GM12878 (cell line): ENCODE results near the gene DDR1. TPM values are rescaled to one million over a fixed set of nuclear protein-coding genes. Genes with fewer than 3 reads are reported as not detected.

ENCODE experiments used
- ATAC-seq: fragments of 200-7000 bp; cut with Tn5 transposase; 3 replicates; pipeline ENCODE4 v1.9.1; 2020; ENCODE audit warnings: mild to moderate bottlenecking, moderate library complexity
- BruUV-seq: library from RNA; stranded (reverse); fragments of 400-500 nt; replicated peaks from 2 replicates; lab custom pipeline; 2021; lab: Mats Ljungman, UMichigan
- CTCF ChIA-PET: fragments of 300-600 bp; sonication (Branson Sonifier 250); formaldehyde crosslinking; extraction: SDS; loops from one replicate; lab custom pipeline; 2021; ENCODE audit warnings: inconsistent platforms; lab: Yijun Ruan, JAX
- POLR2A ChIA-PET: fragments of 350-600 bp; formaldehyde crosslinking; extraction: SDS; loops from one replicate; lab custom pipeline; 2021; ENCODE audit warnings: inconsistent platforms; lab: Charles Lee
- RAD21 ChIA-PET: fragments of 300-600 bp; sonication (Branson Sonifier 250); formaldehyde crosslinking; loops from one replicate; lab custom pipeline; 2023; ENCODE audit warnings: antibody characterized with exemption; ENCODE audit not compliant: unreplicated experiment; lab: Charles Lee
- SMC1A ChIA-PET: fragments of 300-600 bp; sonication (Branson Sonifier 250); formaldehyde crosslinking; loops from one replicate; lab custom pipeline; 2023; ENCODE audit not compliant: unreplicated experiment, uncharacterized antibody; lab: Charles Lee
- DNase-seq: peaks from one replicate; pipeline ENCODE4 v3.0.0-alpha.2; 2011; ENCODE audit warnings: low read depth, low spot score
- FAIRE-seq: peaks from 3 replicates; lab custom pipeline; 2011; peaks lifted over from hg19 to GRCh38; lab: Jason Lieb, UNC
- H2AFZ ChIP-seq: 2 replicates; pipeline ENCODE4 v1.6.0; 2011; ENCODE audit warnings: low read depth, low read length, control low read depth; ENCODE audit not compliant: control insufficient read depth
- H3K27ac ChIP-seq: 2 replicates; pipeline ENCODE4 v1.5.1; 2011; ENCODE audit warnings: control low read depth; ENCODE audit not compliant: control insufficient read depth, insufficient read depth
- H3K27me3 ChIP-seq, 2 experiments: replicated peaks in 1 of 2; 2 replicates each; pipeline versions ENCODE4 v1.6.0 to v1.6.1; 2011; ENCODE audit warnings: low read length in 1 of 2; ENCODE audit not compliant: control insufficient read depth in 2 of 2, insufficient read depth in 2 of 2
- H3K36me3 ChIP-seq, 2 experiments: 2 replicates each; pipeline ENCODE4 v1.5.1; 2011; ENCODE audit warnings: low read length in 1 of 2; ENCODE audit not compliant: control insufficient read depth in 2 of 2, insufficient read depth in 2 of 2
- H3K4me1 ChIP-seq: 2 replicates; pipeline ENCODE4 v1.6.1; 2011; ENCODE audit warnings: mild to moderate bottlenecking, low read length, moderate library complexity, mixed read lengths; ENCODE audit not compliant: control insufficient read depth, insufficient read depth
- H3K4me2 ChIP-seq: 2 replicates; pipeline ENCODE4 v1.6.0; 2011; ENCODE audit warnings: control low read depth; ENCODE audit not compliant: control insufficient read depth, insufficient read depth
- H3K4me3 ChIP-seq: fragments of 200-600 bp; sonication (generic); 2 replicates; pipeline ENCODE4 v1.5.1; 2016
- H3K79me2 ChIP-seq: 2 replicates; pipeline ENCODE4 v1.6.0; 2011; ENCODE audit warnings: low read length; ENCODE audit not compliant: control insufficient read depth, insufficient read depth
- H3K9ac ChIP-seq: 2 replicates; pipeline ENCODE4 v1.8.0; 2011; ENCODE audit warnings: low read length, control low read depth, mixed read lengths; ENCODE audit not compliant: control insufficient read depth, insufficient read depth
- H3K9me3 ChIP-seq: replicated peaks from 3 replicates; pipeline ENCODE4 v1.5.1; 2011; ENCODE audit warnings: mild to moderate bottlenecking, low read length; ENCODE audit not compliant: control insufficient read depth, insufficient read depth
- H4K20me1 ChIP-seq: 2 replicates; pipeline ENCODE4 v1.6.0; 2011; ENCODE audit not compliant: control insufficient read depth, insufficient read depth
- ASH2L ChIP-seq: fragments of 300-600, 200-600 bp; sonication (generic); IDR thresholded peaks from 2 replicates; pipeline ENCODE4 v1.6.1; 2017; ENCODE audit warnings: low read depth, mild to moderate bottlenecking, borderline replicate concordance
- BCL11A ChIP-seq: IDR thresholded peaks from 2 replicates; pipeline ENCODE4 v1.6.1; 2011; ENCODE audit warnings: low read depth, low read length
- CHD2 ChIP-seq: IDR thresholded peaks from 2 replicates; pipeline ENCODE4 v1.6.1; 2011; ENCODE audit warnings: low read depth, low read length, improper control_type of control experiment, borderline replicate concordance
- E2F8 ChIP-seq: fragments of 450-650 bp; IDR thresholded peaks from 2 replicates; pipeline ENCODE4 v1.6.1; 2018; ENCODE audit warnings: mild to moderate bottlenecking, low read depth, moderate library complexity; ENCODE audit not compliant: partially characterized antibody
- EZH2 ChIP-seq: IDR thresholded peaks from 2 replicates; pipeline ENCODE4 v1.6.1; 2012; ENCODE audit warnings: low read depth, mild to moderate bottlenecking, control low read depth, inconsistent platforms, low read length, borderline replicate concordance; ENCODE audit not compliant: control insufficient read depth
- KAT2A ChIP-seq: conservative IDR thresholded peaks from 2 replicates; pipeline ENCODE4 v1.6.1; 2011; ENCODE audit warnings: low read depth, low read length; ENCODE audit not compliant: control insufficient read depth
- MYB ChIP-seq: fragments of 150-350 bp; IDR thresholded peaks from 2 replicates; pipeline ENCODE4 v1.6.1; 2014; ENCODE audit warnings: mild to moderate bottlenecking, low read depth, low read length, borderline replicate concordance
- NBN ChIP-seq: fragments of 450-650 bp; IDR thresholded peaks from 2 replicates; pipeline ENCODE4 v1.6.1; 2016
- PBX3 ChIP-seq: IDR thresholded peaks from 2 replicates; pipeline ENCODE4 v1.6.1; 2011; ENCODE audit warnings: mild to moderate bottlenecking, low read depth, low read length, moderate library complexity; ENCODE audit not compliant: insufficient replicate concordance
- POU2F2 ChIP-seq: IDR thresholded peaks from 3 replicates; pipeline ENCODE4 v1.6.1; 2011; ENCODE audit warnings: low read depth, mild to moderate bottlenecking, low read length, borderline replicate concordance
- RCOR1 ChIP-seq: conservative IDR thresholded peaks from 2 replicates; pipeline ENCODE4 v1.6.1; 2012; ENCODE audit warnings: low read depth, low read length, improper control_type of control experiment
- REST ChIP-seq: IDR thresholded peaks from 2 replicates; pipeline ENCODE4 v1.6.1; 2012; ENCODE audit warnings: mild to moderate bottlenecking, low read depth, low read length
- SREBF2 ChIP-seq: IDR thresholded peaks from 2 replicates; pipeline ENCODE4 v1.6.1; 2012; ENCODE audit warnings: mild to moderate bottlenecking, low read length
- STAT1 ChIP-seq: fragments of 450-650 bp; conservative IDR thresholded peaks from 2 replicates; pipeline ENCODE4 v1.6.1; 2014; ENCODE audit warnings: antibody characterized with exemption, mild to moderate bottlenecking
- STAT3 ChIP-seq: IDR thresholded peaks from 2 replicates; pipeline ENCODE4 v1.6.1; 2011; ENCODE audit warnings: low read depth, low read length, improper control_type of control experiment
- SUPT20H ChIP-seq: IDR thresholded peaks from 2 replicates; pipeline ENCODE4 v1.6.1; 2011; ENCODE audit warnings: low read depth, mild to moderate bottlenecking, low read length, moderate library complexity, borderline replicate concordance; ENCODE audit not compliant: control insufficient read depth
- TCF12 ChIP-seq: IDR thresholded peaks from 2 replicates; pipeline ENCODE4 v1.6.1; 2011; ENCODE audit warnings: low read depth, mild to moderate bottlenecking, low read length
- WGBS: methylation state at CpG from one replicate; pipeline ENCODE4 v1.1.6; 2016; ENCODE audit warnings: low lambda C conversion rate; ENCODE audit not compliant: insufficient replicate concordance, insufficient coverage; ENCODE audit errors: missing lambda C conversion rate; 5-methylcytosine and 5-hydroxymethylcytosine counted together
- in situ Hi-C: fragments of 300-500 bp; cut with MboI; formaldehyde crosslinking; loops from 9 replicates; pipeline ENCODE4 v1.14.3; 2018; ENCODE audit warnings: mixed read lengths
- intact Hi-C: fragments of 100-400 bp; cut with micrococcal nuclease; formaldehyde crosslinking; loops from one replicate; pipeline ENCODE4 v1.14.2; 2022; ENCODE audit not compliant: unreplicated experiment
- polyA plus RNA-seq, 11 experiments: library from polyadenylated mRNA; depleted of rRNA in 4 of 11; unstranded in 6 of 11; stranded (reverse) in 5 of 11; fragments of >200 nt; fragmentation: Nextera tagmentation in 4 of 11; fragmentation: Illumina TruSeq in 1 of 11; extraction: Ambion mirVana in 4 of 11; extraction: Trizol in 1 of 11; gene quantifications; 1 replicate in 1 of 11; 2 replicates in 10 of 11; pipeline versions ENCODE4 v1.2.1 to v1.2.3, GENCODE V29; 2011 to 2016; ENCODE audit warnings: inconsistent platforms in 2 of 11, missing spikeins in 2 of 11, low read depth in 1 of 11
- total RNA-seq, 4 experiments: library from RNA; depleted of rRNA in 3 of 4; stranded (reverse); fragments of >200 nt in 3 of 4; fragmentation: Illumina TruSeq in 1 of 4; extraction: Trizol in 1 of 4; gene quantifications; 2 replicates each; pipeline versions ENCODE4 v1.2.1 to v1.2.3, GENCODE V29; 2013 to 2021

DDR1 gene
- total and polyA plus RNA-seq, 10 of the 15 experiments (the other 5 are each of a cell fraction or from before 2014, with no cell fraction given) = 1.1 to 39.0 (median 11.9) TPM

GRCh38 chr6:30840935-30841643, 43.2 kb upstream of the DDR1 start:
- Histone ChIP-seq H2AFZ (no peak overlapping the region), H3K79me2 (no peaks in the 10 kb centered on the region), H3K27ac (no peak overlapping the region), H3K36me3 (no peaks in the 10 kb centered on the region), H4K20me1 (no peaks in the 10 kb centered on the region), H3K27me3 (no peaks in the 10 kb centered on the region; a peak in 1 of 4 replicates), H3K4me2 (no peak overlapping the region), H3K9ac (no peak overlapping the region), H3K4me1 (no peaks in the 10 kb centered on the region), H3K4me3 (no peak overlapping the region), H3K9me3 (no peaks in the 10 kb centered on the region)
- RAD21 ChIA-PET = interaction anchor here (1.5 to 2.6 kb wide), 2 partner anchors 49 to 73 kb away, joined by 3 to 11 read pairs; partner anchors contain the start of gene VARS2
- DNase-seq (no peak), FAIRE-seq (no peak), ATAC-seq (peak; percentile 33)
- SMC1A ChIA-PET = interaction anchor here (0.7 to 6.4 kb wide), 11 partner anchors 9 to 245 kb away, joined by 3 to 35 read pairs (median 4); no protein-coding TSS in a partner anchor
- intact Hi-C loops = no loop called here
- POLR2A ChIA-PET = no interaction called here
- no TSS peak for BruUV-seq
- 52% methylated on average over 4 of the region's 4 CpGs for WGBS
- in situ Hi-C loops = no loop called here
- CTCF ChIA-PET = interaction anchor here (0.7 to 2.2 kb wide), 8 partner anchors 11 to 246 kb away, joined by 3 to 6 read pairs (median 4); no protein-coding TSS in a partner anchor
- no peak for TF ChIP-seq STAT1
- no peak for TF ChIP-seq SREBF2
- TF ChIP-seq PBX3 = no peak
- TF ChIP-seq SUPT20H = no peak
- TF ChIP-seq TCF12 = no peak
- TF ChIP-seq KAT2A = no peak
- no peak for TF ChIP-seq ASH2L
- no peak for TF ChIP-seq CHD2
- no peak for TF ChIP-seq EZH2
- TF ChIP-seq E2F8 = no peak
- no peak for TF ChIP-seq NBN
- no peak for TF ChIP-seq BCL11A
- TF ChIP-seq MYB = no peak
- no peak for TF ChIP-seq STAT3
- no peak for TF ChIP-seq POU2F2
- no peak for TF ChIP-seq REST
- no peak for TF ChIP-seq RCOR1
